ENCODE data around the gene DDB1.

The DDB1 gene

GRCh38 chr11:61335355-61335710 lies 2.4 kb upstream of the DDB1 start:
- no peak for DNase-seq (ENCODE audit: low spot score)

DNA sequence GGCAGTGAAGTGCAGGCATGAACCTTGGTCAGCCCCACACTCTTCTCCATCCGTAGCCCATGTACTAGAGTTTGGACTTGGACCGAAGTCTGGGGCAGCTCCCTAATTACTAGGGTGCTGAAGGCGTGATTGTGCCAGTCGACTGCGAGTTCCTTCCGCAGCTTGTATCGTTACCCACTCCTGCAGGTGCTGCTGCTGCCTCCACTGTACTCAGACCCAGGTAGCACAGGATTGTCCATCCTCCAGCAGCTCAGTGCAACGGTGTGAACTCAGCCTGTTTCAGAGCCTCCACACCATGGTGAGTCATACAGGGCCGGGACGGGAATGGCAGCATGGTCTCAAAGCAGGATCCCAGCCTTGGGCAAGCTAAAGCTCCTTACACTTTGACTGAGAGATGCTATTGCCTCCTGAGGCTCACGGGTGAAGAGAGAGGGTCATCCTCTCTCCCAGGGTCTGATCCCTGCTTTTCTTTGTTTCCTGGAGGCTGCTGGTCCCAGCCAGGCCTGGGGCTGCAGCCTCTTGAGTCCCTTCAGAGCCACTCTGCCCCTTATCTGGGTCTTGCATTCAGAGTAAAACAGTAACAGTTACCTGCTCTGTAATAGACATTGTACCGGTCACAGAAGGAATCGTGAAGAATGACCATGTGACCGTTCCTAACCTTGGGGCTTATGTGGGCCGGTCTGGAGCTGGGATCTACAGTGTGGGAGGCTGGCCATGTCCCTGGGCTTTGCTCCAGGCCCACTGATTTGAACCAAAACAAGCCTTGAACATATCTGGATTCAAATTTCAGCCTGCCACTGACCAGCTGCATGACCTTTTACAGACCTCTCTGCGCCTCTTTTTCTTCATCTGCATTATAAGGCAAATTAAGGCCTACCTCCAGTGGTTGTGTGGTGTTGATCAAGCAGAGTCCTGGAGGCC lies 1.8 kb upstream of the DDB1 start:
- no peak for DNase-seq (ENCODE audit: low spot score)

DNA sequence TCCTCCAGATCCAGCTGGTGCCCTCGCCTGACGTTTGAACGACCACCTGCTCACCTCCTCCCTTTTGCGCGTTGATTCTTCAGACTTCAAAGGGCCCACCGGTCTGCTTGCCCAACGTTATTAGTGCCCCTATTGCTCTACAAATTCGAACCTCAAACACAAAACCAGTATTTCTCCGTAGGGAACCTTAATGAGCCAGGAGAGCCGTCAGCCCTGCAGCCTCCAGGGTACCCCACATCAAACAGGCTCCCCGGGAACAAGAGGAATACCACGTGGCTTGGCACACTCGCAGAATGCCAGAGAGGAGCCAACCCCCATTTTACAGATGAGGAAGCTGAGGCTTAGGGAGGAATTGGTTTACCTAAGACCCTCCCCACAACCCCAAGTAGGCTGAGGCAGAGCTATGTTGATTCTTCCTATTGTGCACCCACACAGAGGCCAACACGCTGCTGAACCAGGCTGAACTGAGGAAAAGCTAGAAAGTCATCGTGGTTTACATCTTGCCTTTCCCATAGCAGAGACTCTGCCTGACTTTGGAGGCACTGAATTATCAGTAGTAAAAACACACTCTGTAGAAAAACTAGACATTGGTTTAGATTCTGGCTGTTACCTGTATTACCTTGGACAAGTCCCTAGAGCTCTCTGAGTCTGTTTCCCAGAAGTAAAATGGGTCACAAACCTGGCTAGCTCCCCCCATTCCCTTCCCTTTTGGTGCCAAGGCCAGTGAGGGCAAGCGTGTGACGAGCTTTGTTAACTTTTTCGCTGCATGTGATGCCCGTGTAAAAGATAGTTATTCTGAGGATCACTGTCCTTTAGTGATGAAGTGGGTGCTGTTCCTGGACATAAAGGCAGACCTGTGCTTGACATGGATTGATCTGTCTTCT lies 887 bp upstream of the DDB1 start:
- no peak for DNase-seq (ENCODE audit: low spot score)

DNA sequence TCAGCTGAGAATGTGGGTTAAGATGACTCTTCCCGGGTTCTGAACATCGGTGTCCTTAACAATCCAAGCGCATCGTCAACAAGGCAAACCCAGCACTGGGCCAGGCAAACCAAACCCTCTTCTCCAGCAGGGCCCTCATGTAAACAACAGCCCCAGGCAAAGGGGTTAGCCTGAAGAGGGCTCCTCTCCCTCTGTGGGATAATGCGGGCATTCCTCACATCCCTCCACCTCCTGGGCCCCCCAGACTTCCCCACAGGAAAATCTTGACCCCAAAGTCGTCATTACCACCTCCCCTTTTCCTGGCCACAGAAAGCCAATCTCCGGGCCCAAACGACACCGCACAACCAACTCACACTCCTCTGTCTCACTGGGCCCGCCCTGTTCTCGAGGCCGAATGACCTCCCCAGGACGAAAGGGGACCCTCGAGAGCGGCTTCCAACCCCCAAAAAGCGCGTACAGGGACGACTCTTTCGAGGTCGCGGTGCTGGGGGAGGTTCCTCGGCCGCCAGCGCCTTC lies 566 bp downstream of the DDB1 start:
- peak; percentile 59 for DNase-seq (ENCODE audit: low spot score)

- no peak for DNase-seq (ENCODE audit: low spot score)
These were observed 1.3 kb downstream of the DDB1 start for GRCh38 chr11:61331651-61332050.

- DNase-seq (ENCODE audit: low spot score), result no peak
These were observed 3.0 kb downstream of the DDB1 start for GRCh38 chr11:61329871-61330270.

DNA sequence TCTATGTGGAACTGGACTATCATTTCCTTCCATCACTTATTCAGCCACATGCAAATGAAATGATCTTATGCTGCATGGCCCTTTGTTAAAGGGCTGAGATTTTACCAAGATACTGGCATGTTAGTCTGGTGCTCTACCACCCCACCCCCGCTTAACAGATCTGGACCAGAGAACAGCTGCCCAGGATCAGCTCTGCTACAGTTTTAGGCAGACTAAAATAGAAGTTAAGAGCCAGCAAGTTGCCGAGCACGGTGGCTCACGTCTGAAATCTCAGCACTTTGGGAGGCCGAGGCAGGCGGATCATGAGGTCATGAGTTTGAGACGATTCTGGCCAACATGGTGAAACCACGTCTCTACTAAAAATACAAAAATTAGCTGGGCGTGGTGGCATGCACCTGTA lies 4.6 kb downstream of the DDB1 start:
- no peak for DNase-seq (ENCODE audit: low spot score)

DNA sequence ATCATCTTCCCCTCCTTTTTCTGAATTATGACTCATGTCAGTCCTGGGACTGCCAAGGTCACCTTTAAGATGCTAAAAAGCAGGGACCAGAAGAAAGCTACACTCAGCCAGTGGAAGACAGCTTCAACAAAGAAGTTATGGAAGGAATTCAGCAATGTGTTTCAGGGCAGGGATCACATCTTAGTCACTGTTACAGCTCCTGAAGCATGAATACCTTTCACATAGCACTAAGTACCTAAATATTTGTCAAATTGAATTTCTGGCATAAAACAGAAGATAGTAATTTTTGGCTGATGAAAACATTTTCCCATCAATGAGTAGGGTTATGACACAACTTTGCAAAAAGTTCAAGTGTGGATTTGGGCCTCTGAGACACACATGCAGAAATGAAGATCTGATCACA lies 5.2 kb downstream of the DDB1 start:
- DNase-seq (ENCODE audit: low spot score), result no peak

GRCh38 chr11:61325649-61326414 lies 7.1 kb downstream of the DDB1 start:
- DNase-seq (ENCODE audit: low spot score), result no peak

DNA sequence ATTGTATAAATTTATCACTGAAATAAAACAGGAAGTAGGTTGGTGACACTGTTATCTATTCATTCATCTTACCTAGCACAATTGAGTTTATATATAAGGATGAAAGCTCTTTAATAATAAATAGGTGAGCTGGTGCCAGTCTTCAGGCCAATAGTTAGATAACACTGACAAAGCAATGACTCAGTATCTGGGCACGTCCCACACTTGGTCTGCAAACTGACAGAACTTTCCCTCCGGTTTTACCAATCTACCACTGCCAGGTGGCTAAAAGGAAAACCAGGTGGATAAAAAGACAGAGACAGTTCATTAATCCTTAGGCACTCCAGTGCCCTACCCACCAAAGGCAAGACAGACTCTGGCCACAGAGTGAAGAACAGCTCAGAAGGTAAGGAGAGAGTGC lies 17.6 kb downstream of the DDB1 start:
- no peak for DNase-seq (ENCODE audit: low spot score)

GRCh38 chr11:61310749-61311148 lies 22.2 kb downstream of the DDB1 start:
- no peak for DNase-seq (ENCODE audit: low spot score)

- no peak for DNase-seq (ENCODE audit: low spot score)
These were observed 23.2 kb downstream of the DDB1 start for GRCh38 chr11:61309739-61310138.

GRCh38 chr11:61309141-61309540 lies 23.8 kb downstream of the DDB1 start:
- no peak for DNase-seq (ENCODE audit: low spot score)

DNA sequence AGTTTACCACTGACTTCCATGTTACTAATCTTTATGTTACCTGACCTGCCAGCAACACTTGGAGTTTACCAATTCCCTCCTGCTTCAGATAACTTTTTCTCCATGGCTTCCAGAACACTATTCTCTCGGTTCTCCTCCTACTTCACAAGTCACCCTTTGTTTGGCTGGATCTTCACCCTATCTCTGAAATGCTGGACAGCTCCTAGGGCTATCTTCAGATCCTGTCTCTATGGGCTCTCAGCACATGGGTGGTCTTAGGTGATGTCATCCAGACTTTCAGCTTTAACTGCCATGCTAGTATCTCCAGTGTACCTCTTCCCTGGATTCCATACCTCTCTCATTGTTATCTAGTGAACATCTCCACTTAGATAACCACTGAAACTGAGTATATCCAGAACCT lies 25.6 kb downstream of the DDB1 start:
- no peak for DNase-seq (ENCODE audit: low spot score)

DNA sequence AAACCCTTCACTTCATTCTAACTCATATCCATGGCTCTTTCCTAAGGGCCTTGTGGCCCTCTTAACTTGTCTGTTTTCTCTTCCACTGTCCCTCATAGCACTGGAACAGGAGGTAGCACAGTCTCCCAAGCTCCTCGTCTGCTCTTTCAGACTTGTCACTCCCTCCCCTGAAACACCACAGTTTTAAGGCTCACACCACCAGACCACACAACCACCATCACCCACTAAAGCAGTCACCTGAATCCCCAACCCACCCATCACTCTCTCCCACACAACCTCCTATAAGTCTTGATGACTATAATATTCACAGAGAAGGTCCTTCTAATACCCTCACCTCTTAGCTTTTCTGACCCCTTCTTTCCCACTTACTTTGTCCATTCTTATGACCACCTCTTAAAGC lies 26.7 kb downstream of the DDB1 start:
- no peak for DNase-seq (ENCODE audit: low spot score)

DNA sequence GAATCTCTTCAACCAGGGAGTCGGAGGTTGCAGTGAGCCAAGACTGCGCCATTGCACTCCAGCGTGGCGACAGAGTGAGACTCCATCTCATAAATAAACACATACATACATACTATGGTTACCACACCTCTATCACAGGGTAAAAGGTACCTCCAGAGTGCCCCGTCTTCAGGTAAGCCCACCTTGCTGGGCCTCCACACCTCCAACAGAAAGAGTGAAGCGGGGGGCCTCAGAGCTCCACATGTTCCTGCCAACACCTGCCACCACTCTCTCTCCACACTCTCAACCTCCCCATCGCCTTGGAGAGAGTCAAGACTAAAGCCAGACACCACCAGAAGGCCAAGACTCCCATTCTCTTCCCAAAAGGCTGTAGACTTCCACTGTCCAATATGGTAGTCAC lies 27.5 kb downstream of the DDB1 start:
- DNase-seq (ENCODE audit: low spot score), result no peak

- DNase-seq (ENCODE audit: low spot score), result no peak
These were observed 29.2 kb downstream of the DDB1 start for GRCh38 chr11:61303725-61304124.

GRCh38 chr11:61302550-61302949 lies 30.4 kb downstream of the DDB1 start:
- DNase-seq (ENCODE audit: low spot score), result no peak

DNA sequence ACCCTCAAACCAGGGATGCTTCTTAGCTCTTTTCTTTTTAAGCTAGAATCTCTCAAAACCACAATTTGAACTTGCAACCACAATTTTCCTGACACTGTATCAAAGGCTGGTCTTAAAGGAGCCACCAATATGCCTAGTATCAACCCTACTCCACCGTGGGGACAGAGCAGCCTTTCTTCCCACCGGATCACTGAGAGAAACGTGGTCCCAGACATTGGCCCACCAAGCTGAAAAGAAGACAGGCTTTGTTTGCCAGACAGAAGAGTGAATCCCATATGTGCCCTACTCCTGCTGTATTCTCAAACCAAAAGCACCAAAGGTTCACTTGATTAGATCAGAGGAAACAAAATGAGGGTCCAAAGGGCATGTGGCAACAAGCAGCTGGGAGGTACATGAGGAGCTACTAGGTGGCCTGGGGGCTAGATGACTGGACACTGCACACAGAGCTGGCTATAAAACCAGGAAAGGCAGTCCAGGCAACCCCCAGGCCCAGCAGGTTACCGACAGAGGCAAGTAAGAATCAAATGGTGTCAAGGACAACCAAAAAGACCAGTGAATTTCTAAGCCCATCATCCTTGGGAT lies 34.2 kb downstream of the DDB1 start:
- no peak for DNase-seq (ENCODE audit: low spot score)

DNA sequence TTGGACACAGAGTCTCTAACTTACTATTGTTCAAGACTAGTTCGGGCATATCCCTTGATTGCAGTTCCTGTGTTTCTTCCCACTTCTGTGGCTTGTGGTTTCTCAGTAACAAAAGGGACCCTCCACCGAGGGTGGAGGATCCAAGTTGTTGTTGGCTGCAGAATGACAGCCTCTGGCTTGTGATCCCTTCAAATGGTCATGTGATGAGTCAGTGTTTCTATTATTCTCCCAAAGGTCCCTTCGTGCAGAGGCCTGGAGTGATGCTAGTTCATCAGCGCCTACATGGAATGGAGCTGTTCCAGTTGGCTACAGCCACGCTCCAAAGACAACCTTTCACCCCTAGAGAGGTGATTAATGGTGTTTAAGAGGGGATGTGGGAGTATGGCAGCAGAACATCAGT lies 35.2 kb downstream of the DDB1 start:
- DNase-seq (ENCODE audit: low spot score), result peak; percentile 93

- peak; percentile 48 for DNase-seq (ENCODE audit: low spot score)
These were observed 35.6 kb downstream of the DDB1 start for GRCh38 chr11:61297341-61297740.

DNA sequence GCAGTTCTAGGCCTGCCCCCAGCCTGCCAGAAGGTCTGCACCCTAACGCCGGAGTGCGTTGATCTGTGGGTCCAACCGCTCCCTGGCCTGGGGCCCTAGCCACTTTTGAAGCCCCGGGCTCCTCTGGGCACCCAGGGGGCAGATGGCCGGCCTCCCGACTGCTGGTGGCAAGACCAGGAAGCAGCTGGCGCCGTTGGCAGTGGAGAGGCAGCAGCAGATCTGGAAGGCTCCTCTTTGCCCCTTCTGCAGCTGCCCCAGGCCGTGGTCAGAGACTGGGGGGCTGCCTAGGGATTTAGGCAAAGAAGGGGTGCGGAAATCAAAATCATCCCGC lies 37.3 kb downstream of the DDB1 start:
- DNase-seq (ENCODE audit: low spot score), result no peak
